ENCODE results near the gene HPDL.

DNA sequence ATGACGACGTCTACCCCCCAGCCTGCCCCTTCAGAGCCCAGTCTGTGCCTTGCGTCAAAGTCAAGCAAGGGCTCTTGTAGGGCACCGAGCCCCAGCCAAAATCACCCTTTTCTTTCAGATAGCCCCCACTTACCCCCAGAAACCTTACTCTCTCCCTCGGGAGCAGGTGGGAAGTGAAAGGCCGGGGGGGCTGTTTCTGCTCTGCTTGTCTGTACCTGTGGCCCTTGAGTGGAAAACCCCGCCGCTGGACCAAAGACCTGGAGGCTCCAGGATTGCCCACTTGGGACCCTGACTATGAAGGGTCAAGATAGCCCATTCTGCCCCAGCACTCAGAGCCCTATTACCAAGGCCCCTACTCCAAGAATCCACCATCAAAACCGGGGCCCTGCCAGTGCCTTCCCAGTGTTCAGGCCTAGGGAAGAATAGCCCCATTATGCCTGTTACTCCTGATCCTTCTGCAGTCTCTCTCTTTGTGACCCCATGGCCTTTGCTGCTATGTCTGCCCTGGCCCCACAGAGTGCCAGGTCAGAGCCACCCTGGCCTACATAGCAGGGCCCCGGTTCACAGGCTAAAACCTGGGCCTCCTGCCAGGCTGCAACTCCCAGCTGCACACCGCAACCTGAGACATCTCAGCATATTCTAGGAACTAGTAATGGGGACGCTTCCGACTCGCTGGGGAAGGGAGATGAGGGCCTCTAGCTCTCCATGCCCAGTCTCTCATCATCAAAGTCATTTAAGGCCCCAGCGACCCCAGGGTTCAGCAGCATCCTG is 22.2 kb upstream of the HPDL start:
- TF ChIP-seq ZNF274 (IDR thresholded peaks at IDR 0.05; ENCODE audit: low read depth, low read length) (no peak), SUZ12 (IDR thresholded peaks at IDR 0.05; ENCODE audit: extremely low read depth, insufficient read depth, insufficient read length) (no peak)
